Measurements from ENCODE around the gene NACAD. TPM values are rescaled to one million over a fixed set of nuclear protein-coding genes. Genes with fewer than 3 reads are reported as not detected.
"Not testable (repeated sequence)": the region's sequence is repeated elsewhere in the genome, so short reads cannot be mapped to it uniquely, and the experiment has no call there.

NACAD gene
- total RNA-seq, 4 donors from 2014 or later, result 0.04 to 1.9 (median 0.62) TPM; not detected in 1

DNA sequence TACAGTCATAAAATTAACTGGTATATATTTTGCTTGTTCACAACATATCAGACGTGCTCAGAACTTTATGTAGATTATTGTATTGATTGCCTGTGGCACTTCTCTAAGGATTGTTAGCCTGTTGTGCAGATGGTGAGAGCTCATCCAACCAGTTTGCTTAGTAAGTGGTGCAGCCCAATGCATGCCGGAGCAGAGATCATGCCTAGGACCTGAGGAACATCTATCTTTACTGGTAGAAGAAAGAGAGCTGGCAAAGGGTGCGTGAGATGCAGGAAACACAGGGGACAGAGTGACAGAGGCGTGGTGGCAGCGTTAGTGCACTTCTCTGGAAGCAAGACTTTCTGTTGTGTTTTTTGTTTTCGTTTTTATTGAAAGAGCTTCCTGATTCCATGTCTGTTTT lies 52.9 kb downstream of the NACAD start:
- intact Hi-C loops (cut with DNase I), result no loop called here
- Histone ChIP-seq H3K36me3 (peaks cover 0 to 32% (median 8%) of the 10 kb centered on the region in 3 donors), H3K27me3 (no peaks in the 10 kb centered on the region), H3K9me3 (no peaks in the 10 kb centered on the region), H3K4me3 (no peak overlapping the region), H3K4me1 (peaks cover 30 to 63% (median 36%) of the 10 kb centered on the region in 3 donors), H3K27ac (peak overlapping the region in 3 of 4 donors; percentile 36 to 53 (median 46))
- 20 to 23% methylated on average over 6 of the region's 6 CpGs for WGBS, 2 donors
- TF ChIP-seq POLR2A (IDR thresholded peaks at IDR 0.05) (no peak), CTCF (IDR thresholded peaks at IDR 0.05) (no peak)
- no peak for DNase-seq

GRCh38 chr7:45035371-45035770 lies 53.4 kb downstream of the NACAD start:
- Histone ChIP-seq H3K27ac (peak overlapping the region in 2 of 4 donors; percentile 44 to 53), H3K36me3 (peaks cover 0 to 27% (median 8%) of the 10 kb centered on the region in 3 donors), H3K4me1 (peaks cover 30 to 63% (median 36%) of the 10 kb centered on the region in 3 donors), H3K4me3 (no peak overlapping the region), H3K9me3 (no peaks in the 10 kb centered on the region), H3K27me3 (no peaks in the 10 kb centered on the region)
- no peak for TF ChIP-seq CTCF (IDR thresholded peaks at IDR 0.05)
- no peak for TF ChIP-seq POLR2A (IDR thresholded peaks at IDR 0.05)
- WGBS, 2 donors, result 71 to 79% methylated on average over 4 to 5 of the region's 5 CpGs
- intact Hi-C loops (cut with DNase I), result no loop called here
- no peak for DNase-seq

GRCh38 chr7:45034710-45035109 lies 54.1 kb downstream of the NACAD start:
- H3K4me1 ChIP-seq, result peaks cover 30 to 66% (median 36%) of the 10 kb centered on the region in 3 donors
- WGBS, 2 donors, result 89 to 94% methylated on average over 5 of the region's 5 CpGs
- intact Hi-C loops (cut with DNase I), result not testable (repeated sequence)

GRCh38 chr7:45033931-45034290 lies 54.9 kb downstream of the NACAD start:
- H3K9me3 ChIP-seq, result no peaks in the 10 kb centered on the region
- WGBS, 2 donors, result 26 to 56% methylated on average over 4 of the region's 4 CpGs
- peaks cover 30 to 74% (median 36%) of the 10 kb centered on the region in 3 donors for H3K4me1 ChIP-seq
- H3K27me3 ChIP-seq, result no peaks in the 10 kb centered on the region
- no peak for TF ChIP-seq POLR2A (IDR thresholded peaks at IDR 0.05)
- no peak for TF ChIP-seq CTCF (IDR thresholded peaks at IDR 0.05)
- peaks cover 0 to 14% (median 0%) of the 10 kb centered on the region in 3 donors for H3K36me3 ChIP-seq
- DNase-seq, result no peak
- intact Hi-C loops (cut with DNase I), result no loop called here
- no peak overlapping the region for H3K4me3 ChIP-seq
- H3K27ac ChIP-seq, result peak overlapping the region; percentile 3 to 73 (median 47)

More at GRCh38 chr7:45034710-45035109, 54.1 kb downstream of the NACAD start:
- Histone ChIP-seq H3K36me3 (peaks cover 0 to 20% (median 8%) of the 10 kb centered on the region in 3 donors), H3K27ac (peak overlapping the region in 3 of 4 donors; percentile 3 to 73 (median 44))
- not testable (repeated sequence) for H3K4me3 ChIP-seq, H3K27me3 ChIP-seq, H3K9me3 ChIP-seq, DNase-seq

DNA sequence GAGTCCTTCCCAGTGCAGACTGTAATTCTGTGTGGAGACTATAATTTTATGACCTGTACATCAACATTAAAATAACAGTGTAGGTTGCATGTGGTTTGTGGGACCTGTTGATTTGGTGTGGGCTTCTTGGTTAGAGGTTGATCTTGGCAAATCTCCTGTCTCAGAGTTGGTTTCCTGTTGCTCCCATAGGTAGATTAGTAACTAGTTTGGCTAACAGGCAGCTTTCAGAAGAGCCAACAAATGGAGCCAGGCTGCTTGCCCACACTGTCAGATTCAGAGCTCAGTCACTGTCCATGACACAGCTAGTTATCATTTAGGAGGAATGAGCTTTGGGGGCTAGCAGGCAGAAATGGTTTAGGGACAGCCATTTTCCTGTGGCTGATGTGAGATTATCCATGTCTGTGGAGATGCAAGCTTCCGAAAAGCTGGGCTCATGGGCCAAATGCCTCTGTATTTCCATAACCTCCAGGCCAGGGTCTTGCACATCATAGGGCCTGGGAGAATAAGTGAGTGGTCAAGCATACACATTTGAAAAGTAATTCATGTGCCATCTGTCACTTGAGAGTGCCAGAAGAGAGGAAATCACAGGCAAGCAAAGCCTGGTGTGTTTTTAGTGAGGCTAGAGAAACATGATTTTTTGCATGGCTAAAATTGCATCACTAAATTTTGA lies 55.4 kb downstream of the NACAD start:
- no peak overlapping the region for H3K4me3 ChIP-seq
- TF ChIP-seq POLR2A (IDR thresholded peaks at IDR 0.05) (no peak), CTCF (IDR thresholded peaks at IDR 0.05) (no peak)
- no peaks in the 10 kb centered on the region for H3K9me3 ChIP-seq
- WGBS, 2 donors, result 22 to 33% methylated on average over 1 of the region's 1 CpG
- peak overlapping the region; percentile 21 to 73 (median 40) for H3K27ac ChIP-seq
- H3K4me1 ChIP-seq, result peaks cover 30 to 74% (median 36%) of the 10 kb centered on the region in 3 donors
- no peaks in the 10 kb centered on the region for H3K27me3 ChIP-seq
- peaks cover 0 to 14% (median 0%) of the 10 kb centered on the region in 3 donors for H3K36me3 ChIP-seq
- intact Hi-C loops (cut with DNase I), result no loop called here
- no peak for DNase-seq
